ENCODE results near the gene RNF166.

RNF166 gene

DNA sequence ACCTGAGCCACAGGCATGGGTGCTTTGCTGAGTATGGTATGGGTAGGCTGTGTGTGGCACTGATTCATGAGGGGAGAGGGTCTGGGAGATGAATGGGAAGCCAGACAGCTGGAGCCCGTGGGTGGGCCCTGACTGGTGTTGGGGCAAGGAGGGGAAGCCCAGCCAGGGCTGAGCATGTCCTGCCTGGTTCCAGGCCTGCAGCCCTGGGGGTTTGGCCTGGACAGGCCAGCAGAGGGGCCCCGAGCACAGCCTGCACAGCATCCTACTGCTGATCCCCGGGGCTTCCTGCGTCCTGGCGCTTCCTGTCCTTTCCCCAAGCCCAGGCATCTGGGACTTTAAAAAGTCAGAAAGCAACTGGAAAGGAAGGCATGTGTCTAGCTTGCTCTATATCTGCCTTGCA, 38.7 kb downstream of the RNF166 start:
- no peak for DNase-seq

GRCh38 chr16:88665570-88665969, 40.6 kb downstream of the RNF166 start:
- DNase-seq: no peak

DNA sequence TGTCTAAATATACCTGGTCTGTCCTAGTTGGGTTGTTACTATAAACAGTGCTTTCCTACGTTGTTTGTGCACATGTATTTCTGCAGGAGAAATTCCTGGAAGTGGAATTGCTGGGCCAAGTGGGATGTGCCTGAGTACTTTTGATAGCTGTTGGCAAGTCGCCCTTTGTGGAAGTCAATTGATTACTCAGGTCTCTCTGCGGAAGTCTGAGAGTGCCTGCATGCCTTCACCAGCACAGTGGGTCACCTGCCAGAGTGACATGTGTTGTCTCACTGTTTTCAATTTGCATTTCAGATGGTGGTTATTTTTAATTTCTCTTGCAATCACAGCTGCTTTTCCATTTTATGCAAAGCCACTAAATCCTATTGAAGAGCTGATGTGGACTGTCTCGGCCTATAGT, 41.1 kb downstream of the RNF166 start:
- DNase-seq: no peak

- peak; percentile 80 for DNase-seq
Measured at GRCh38 chr16:88662843-88663606, 43.2 kb downstream of the RNF166 start, which contains the start of gene MVD. MVD (minus strand) TSS chr16:88663091; CDS start chr16:88663080, 11 bp downstream.

DNA sequence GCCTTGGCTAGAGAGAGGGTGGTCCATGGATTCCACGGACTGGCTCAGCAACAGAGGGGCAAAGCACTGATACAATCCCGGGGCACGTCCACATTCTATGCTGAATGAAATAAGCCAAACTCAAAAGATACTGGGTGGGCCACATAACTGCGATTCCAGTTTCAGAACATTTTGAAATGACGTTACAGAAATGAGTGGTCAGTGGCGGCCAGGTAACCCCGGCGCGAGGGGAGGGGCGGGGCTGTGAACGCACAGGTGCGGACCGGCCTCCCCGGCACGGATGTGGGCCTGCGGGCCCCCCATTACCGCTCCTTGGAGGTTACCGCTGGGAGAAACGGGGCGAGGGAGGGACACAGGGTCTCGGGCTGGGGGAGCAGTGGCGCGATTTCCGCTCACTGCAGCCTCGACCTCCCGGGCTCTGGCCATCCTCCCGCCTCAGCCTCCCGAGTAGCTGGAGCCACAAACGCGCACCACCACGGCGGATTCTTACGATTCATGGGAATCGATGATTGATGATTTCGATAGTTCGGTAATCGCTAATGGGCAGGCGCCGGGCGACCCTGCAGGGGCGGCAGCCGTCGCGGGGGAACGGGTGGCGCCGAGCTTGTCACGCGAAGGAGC, 43.9 kb downstream of the RNF166 start:
- no peak for DNase-seq

DNA sequence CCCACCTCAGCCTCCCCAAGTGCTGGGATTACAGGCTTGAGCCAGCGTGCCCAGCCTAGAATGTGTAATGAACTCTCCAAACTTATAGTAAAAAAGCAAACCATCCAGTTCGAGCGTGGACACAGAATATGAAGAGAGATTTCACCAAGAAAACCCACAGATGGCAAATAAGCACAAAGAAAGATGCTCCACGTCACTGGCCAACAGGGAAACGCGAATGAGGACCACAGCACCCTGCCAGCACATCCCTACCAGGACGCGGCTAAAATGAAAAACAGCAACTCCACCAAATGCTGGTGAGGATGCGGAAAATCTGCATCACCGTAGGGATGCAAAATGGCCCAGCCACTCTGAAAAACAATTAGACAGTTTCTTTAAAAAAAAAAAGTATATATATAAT, 44.7 kb downstream of the RNF166 start:
- DNase-seq: no peak

DNA sequence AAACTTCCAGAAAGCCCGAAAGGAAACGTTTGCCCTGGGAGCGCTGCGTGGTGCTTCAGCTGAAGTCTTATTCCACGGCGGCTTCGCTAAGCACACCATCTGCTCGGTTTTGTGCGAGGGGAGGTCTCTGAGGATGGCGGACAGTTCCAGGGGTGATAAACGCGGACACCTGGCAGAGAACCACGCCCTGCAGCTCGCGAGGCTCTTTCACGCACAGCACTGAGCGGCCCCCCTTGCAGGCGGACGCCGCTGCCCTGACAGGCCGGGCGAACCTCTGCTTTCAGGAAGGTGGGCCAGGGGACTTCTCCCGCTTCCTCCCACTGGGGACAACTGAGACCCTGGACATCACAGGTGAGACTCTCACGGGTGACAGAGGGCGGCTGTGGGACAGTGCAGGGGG, 47.0 kb downstream of the RNF166 start:
- no peak for DNase-seq

GRCh38 chr16:88658714-88659113, 47.5 kb downstream of the RNF166 start:
- DNase-seq: no peak

DNA sequence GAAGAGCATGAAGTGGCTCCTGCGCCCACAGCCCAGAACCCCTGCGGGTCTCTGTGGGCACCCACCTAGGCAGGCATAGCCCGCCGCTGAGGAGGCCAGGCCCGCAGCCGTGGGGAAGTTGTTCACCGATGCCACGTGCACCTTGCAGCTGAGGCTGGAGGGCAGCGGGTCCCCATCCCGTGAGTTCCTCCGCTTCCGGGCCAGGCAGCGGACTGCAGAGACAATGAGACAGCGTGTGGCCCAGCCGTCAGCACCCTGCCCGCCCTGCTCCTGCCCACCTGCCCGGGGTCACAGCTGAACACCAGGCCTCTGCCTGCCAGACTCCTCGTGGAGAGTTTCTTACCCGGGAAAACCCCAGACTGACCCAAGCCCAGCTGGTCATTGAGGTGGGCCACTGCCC, 48.8 kb downstream of the RNF166 start:
- no peak for DNase-seq

- no peak for DNase-seq
Measured at GRCh38 chr16:88656291-88656980, 49.8 kb downstream of the RNF166 start.

DNA sequence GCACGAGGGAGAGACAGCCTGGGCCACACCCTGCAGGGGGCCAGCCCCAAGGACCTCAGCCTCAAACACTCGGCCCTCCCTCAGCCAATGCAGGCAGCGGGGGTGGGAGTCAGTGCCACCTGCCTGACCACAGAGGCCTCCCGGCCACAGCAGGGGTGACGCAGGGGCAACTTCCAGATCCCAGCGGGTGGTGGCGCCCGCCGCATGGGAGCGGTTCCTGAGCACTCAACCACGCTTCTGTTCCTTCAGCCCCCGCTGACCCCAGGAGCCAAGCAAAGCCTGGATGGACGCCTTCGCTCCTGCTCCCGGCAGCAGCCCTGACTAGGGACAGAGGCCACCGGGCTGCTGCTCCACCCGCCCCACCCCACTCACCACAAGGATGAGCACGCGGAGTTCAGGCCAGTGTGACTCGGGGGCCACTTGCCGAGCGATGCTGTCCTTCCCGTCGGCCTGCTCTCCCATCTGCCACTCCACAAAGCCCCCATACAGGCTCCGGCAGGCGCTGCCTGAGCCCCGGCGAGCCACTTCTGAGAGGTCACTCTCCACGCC, 50.4 kb downstream of the RNF166 start:
- no peak for DNase-seq

DNA sequence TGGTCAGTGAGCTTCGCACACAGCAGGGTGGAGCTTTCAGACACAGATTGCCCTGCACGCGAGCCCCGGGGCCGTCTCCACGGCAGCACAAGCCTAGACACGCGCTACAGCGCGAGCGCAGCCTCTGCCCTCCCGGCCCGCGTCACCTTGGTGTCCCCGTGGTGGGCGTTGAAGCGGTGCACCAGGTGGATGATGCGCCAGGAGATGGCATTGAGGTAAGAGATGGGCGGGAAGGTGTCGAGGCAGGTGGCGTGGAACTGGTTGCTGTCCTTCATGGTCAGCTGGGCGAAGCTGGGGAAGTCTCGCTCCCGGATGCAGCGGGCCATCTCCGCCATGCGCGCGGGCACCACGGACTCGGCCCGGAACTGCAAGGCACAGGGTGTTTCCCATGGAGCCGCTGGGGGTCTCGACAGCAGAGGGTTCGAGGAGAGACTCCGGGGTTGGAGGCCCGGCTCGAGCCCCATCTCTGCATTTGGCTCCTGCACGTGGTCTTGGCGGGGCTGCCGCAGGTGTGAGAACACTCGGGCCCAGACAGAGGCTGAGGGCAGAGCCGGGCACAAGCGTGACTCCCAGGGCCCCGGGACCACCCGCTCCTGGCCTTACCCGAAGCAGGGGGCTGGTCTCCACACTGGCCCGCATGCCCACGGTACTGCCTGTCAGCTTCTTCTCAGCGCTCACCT, 51.0 kb downstream of the RNF166 start:
- DNase-seq: no peak

DNA sequence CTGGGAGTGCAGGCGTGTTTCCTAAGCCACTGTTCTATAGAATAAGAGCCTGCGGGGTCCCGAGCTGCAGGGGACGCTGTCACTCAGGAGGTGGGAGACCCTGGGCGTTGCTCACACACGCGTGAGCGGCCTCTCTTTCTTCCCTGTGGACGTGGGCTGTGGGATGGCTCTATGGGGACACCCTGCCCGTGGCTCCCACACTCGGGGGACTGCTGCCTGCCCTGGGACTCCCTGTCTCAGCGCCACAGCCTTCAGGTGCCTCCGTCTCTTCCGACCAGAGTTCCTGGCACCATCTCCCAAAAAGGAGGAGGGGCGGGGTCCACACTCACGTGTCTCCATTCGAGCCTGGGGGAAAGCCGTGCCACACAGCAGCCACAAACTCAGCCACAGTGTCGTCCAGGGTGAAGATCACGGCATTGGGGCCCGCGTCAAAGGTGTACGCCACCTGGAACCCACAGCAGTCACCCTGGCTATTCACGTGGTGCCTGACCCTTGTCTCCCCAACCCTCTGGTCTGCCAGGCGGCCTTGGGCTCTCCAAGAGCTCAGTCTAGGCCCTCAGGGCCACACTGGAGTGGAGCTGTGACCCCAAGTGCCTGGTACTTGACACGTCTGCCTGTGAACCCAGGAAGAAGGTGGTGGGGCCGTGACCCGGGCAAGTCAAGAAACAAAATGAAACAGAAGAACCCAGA, 51.7 kb downstream of the RNF166 start:
- DNase-seq: no peak

DNA sequence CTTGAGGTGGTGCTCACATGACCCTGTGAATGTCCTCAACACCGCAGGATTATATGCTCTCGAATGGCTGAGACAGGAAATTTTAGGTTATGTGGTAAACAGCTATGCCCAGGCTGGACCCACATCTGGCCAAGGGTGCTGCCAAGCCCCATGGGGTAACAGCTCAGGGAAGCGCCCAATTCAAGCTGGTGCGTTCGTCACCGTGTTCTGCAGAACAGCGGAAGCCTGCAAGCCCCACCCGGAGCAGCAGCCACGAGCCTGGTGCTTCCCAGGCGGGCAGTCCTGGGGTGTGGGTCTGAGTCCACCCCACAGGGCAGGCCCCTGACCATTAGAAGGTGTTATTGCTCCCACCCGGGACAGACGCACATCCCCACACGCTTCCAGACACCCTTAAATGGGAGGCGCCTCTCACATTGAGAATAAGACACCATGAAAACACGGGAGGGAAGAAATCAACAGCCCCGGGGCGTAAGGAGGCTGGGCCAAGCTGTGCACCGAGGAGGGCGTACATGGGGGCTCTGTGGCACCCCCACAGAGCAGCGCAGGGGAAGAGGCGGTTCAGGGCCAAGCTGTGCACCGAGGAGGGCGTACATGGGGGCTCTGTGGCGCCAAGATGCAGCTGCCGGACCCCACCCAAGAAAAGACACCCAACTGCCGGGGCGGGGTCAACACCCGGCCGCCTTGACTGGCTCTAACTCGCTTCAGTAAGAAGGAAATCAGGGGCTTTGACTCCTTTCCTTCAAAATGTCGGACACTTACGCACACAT, 52.4 kb downstream of the RNF166 start:
- no peak for DNase-seq

DNA sequence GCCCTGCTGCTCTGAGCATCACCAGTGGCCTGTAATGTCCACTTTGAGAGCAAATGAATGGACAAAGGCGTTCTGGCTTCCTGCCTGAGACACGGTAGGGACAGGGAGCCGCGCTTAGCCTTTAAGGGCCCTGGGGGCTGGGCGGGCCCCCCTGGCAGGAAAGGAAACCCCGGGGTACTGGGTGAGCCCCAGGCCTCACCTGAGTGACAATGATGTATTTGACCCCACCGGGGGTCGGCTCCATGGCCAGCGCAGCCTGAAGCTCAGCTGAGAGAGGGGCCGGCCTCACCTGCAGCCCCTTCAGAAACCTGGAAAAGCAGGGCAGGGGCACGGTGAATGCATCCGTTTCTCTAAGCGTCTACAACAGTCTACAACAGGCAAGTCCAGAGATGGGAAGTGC, 53.1 kb downstream of the RNF166 start:
- DNase-seq: no peak

DNA sequence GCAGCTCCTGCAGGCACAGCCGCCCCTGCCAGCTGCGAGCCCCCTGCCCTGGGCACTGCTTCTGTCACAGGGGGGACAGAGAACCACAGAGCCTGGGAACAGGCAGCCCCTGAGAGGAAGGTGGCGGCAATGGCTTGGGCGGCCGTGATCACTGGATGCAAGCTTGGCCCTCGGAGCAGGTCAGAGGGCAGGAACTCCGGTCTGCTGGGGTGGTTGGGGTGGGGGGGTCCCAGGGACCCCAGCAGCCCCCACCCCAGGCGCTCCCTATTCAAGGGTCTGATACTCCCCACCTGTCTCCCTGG, 53.5 kb downstream of the RNF166 start:
- no peak for DNase-seq

GRCh38 chr16:88651989-88652761, 54.0 kb downstream of the RNF166 start:
- DNase-seq: no peak

DNA sequence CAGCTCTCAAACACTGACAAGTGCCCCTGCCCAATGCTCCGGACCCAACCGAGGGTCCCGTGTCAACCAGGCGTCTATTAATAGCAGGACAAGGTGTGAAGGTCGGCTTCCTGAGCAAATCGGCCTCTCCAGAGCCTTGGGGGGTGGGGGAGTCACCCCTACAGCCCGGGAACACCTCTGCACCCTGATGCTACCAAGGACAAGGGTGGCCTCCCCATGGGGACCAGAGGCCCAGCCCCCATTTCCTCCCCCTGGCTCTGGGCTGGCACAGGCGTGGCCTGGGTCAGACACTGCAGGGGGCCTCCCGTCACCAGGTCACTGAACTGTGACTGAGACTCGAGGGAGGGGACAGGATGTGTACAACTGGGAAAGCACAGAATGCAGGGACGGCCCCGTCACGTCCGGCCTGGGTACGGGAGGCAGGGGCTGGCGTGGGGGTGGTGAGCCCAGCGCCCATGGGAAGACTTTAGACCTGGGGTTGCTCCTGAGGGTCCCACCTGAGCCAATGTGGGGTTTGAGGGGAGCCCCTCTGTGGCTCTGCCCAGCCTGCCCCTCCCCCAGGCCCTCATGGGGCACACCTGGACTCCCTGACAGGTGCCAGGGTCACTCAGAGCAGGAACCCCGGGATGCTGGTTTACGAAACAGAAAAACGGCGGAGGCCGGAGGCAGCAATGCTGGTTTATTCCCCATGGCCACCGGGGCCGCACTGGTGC, 54.8 kb downstream of the RNF166 start:
- DNase-seq: no peak

GRCh38 chr16:88650749-88651275, 55.4 kb downstream of the RNF166 start, which contains the start of gene CYBA:
CYBA (minus strand) TSS chr16:88651053; CDS start chr16:88651013, 40 bp downstream.
- no peak for DNase-seq
